OCI-LY3 (cell line): ENCODE measurements around the gene VSNL1.

Source experiments
- CTCF ChIP-seq: fragments of 200-600, 300-600 bp; sonication (generic); IDR thresholded peaks from 2 replicates; pipeline ENCODE4 v1.5.1; 2014; ENCODE audit warnings: antibody characterized with exemption, low read length, low read depth
- EZH2phosphoT487 ChIP-seq: fragments of 200-600 bp; shearing (Covaris generic); IDR thresholded peaks from 2 replicates; pipeline ENCODE4 v1.6.1; 2018; ENCODE audit warnings: antibody characterized with exemption, mixed run types, low read depth

DNA sequence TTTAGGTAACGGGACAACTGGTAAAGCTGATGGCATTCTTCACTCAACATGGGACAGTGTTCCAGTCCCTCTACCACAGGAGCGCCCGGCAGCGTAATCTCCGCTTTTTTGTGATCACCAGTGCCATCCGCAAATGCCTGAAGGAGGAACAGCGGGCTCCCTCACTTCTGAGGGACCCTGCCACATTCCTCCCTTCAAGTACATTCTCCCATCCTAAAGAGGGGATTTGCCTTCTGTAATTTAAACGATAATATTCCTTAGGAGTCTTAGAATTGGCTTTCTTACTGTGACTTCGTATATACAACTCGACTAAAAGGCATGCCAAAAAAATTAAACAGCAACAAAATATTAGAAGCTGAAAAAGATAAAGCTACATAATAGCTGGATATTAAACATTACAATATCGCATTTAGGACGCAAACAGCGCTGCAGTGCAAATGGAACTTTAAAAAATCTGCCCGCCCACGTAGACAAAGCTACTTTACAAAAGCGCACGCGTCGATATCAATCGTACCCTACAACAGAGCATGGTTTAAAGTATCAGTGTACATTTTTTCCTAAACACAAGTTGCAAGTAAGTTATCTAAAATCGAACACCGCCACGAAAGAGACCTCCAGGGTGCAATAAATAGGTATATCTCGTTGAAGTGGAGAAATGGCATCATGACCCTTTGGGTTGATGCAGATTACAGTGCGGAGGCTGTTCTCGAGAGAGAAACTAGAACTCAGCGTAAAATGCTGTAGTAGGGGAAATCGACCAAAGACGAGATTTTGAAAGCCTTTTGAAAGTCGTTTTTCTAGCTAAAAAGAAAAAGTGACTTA lies 2.3 kb upstream of the VSNL1 start:
- TF ChIP-seq CTCF, result no peak
- TF ChIP-seq EZH2phosphoT487, result no peak
